Fibroblast of lung (primary cell): ENCODE measurements around the gene CYP4F22. TPM values are rescaled to one million over a fixed set of nuclear protein-coding genes. Genes with fewer than 3 reads are reported as not detected.

ENCODE experiments used
- DNase-seq, 2 donors: peaks; one replicate each; pipeline versions ENCODE4 v3.0.0 to v3.0.0-alpha.2; 2010; ENCODE audit warnings: low read depth in 2 of 2
- H2AFZ ChIP-seq: 2 replicates; pipeline ENCODE4 v1.5.1; 2012; ENCODE audit warnings: low read length, control low read depth, inconsistent platforms
- H3K27ac ChIP-seq: 2 replicates; pipeline ENCODE4 v1.5.1; 2011; ENCODE audit warnings: low read length, control low read depth; ENCODE audit not compliant: insufficient read depth
- H3K27me3 ChIP-seq: 2 replicates; pipeline ENCODE4 v1.5.1; 2011; ENCODE audit warnings: mild to moderate bottlenecking, low read length; ENCODE audit not compliant: control insufficient read depth, insufficient read depth
- H3K36me3 ChIP-seq: 2 replicates; pipeline ENCODE4 v1.5.1; 2011; ENCODE audit warnings: low read length; ENCODE audit not compliant: control insufficient read depth, insufficient read depth
- H3K4me1 ChIP-seq: 2 replicates; pipeline ENCODE4 v1.5.1; 2011; ENCODE audit warnings: low read length; ENCODE audit not compliant: control insufficient read depth, insufficient read depth; ENCODE audit errors: extremely low read depth
- H3K4me2 ChIP-seq: 2 replicates; pipeline ENCODE4 v1.5.1; 2011; ENCODE audit warnings: low read length, control low read depth; ENCODE audit not compliant: insufficient read depth; ENCODE audit errors: extremely low read depth
- H3K4me3 ChIP-seq, 4 experiments: fragments of 200-600 bp in 1 of 4; sonication (generic) in 1 of 4; replicated peaks in 1 of 4; 2 replicates each; pipeline ENCODE4 v1.5.1; 2011 to 2016; ENCODE audit warnings: low read length in 4 of 4, low read depth in 3 of 4, mild to moderate bottlenecking in 3 of 4, control low read depth in 2 of 4, inconsistent platforms in 1 of 4, mixed read lengths in 1 of 4; ENCODE audit not compliant: insufficient read depth in 1 of 4; ENCODE audit errors: control extremely low read depth in 1 of 4
- H3K79me2 ChIP-seq: 2 replicates; pipeline ENCODE4 v1.5.1; 2012; ENCODE audit warnings: mild to moderate bottlenecking, low read length, inconsistent platforms; ENCODE audit not compliant: control insufficient read depth, insufficient read depth
- H3K9ac ChIP-seq: 2 replicates; pipeline ENCODE4 v1.5.1; 2011; ENCODE audit warnings: mild to moderate bottlenecking, low read length, control low read depth; ENCODE audit not compliant: insufficient read depth
- H3K9me3 ChIP-seq: 2 replicates; pipeline ENCODE4 v1.5.1; 2012; ENCODE audit warnings: low read depth, low read length; ENCODE audit not compliant: control insufficient read depth, insufficient read depth
- H4K20me1 ChIP-seq: 2 replicates; pipeline ENCODE4 v1.5.1; 2011; ENCODE audit warnings: low read length; ENCODE audit not compliant: control insufficient read depth, insufficient read depth; ENCODE audit errors: extremely low read depth
- EZH2 ChIP-seq: IDR thresholded peaks from 2 replicates; pipeline ENCODE4 v1.5.1; 2012; ENCODE audit warnings: low read length, control low read depth, mild to moderate bottlenecking; ENCODE audit errors: missing control alignments
- polyA plus RNA-seq, 2 donors: library from polyadenylated mRNA; depleted of rRNA in 1 of 2; stranded (reverse) in 1 of 2; unstranded in 1 of 2; fragments of >200 nt; gene quantifications; 2 replicates each; pipeline ENCODE4 v1.2.1, GENCODE V29; 2011 to 2012; ENCODE audit warnings: missing spikeins in 1 of 2
- total RNA-seq: library from RNA; depleted of rRNA; stranded (reverse); fragments of >200 nt; gene quantifications from 2 replicates; pipeline ENCODE4 v1.2.1, GENCODE V29; 2014
- TF ChIP-seq, protein P1 (sequence below), 2 donors: IDR thresholded peaks in 1 of 2; conservative IDR thresholded peaks in 1 of 2; 1 replicate in 1 of 2; 2 replicates in 1 of 2; pipeline ENCODE4 v1.5.1; 2011 to 2012; ENCODE audit warnings: low read length in 2 of 2, control low read depth in 1 of 2, inconsistent platforms in 1 of 2, low read depth in 1 of 2, mild to moderate bottlenecking in 1 of 2

Gene CYP4F22
- total and polyA plus RNA-seq, 2 donors (not counting 1 experiment from before 2014, with no cell fraction given), result not detected

DNA sequence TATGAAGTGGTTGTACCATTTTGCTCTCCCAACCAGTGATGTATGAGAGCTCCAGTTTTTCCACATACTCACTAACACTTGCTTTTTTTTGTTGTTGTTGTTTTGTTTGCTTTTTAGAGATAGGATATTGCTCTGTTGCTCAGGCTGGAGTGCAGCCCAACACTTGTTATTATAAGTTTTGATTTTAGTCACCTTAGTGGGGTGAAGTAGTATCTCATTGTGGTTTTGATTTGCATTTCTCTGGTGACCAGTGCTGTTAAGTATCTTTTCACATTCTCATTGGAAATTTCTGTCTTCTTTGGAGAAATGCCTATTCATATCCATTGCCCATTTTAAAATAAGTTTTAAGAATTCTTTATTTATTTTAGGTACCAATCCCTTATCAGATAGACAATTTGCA lies 31.3 kb downstream of the CYP4F22 start:
- Histone ChIP-seq H3K36me3 (no peaks in the 10 kb centered on the region), H3K79me2 (no peaks in the 10 kb centered on the region), H3K4me3 (no peak overlapping the region), H3K27ac (no peak overlapping the region), H4K20me1 (no peaks in the 10 kb centered on the region), H2AFZ (no peak overlapping the region), H3K4me2 (no peak overlapping the region), H3K9ac (no peak overlapping the region), H3K4me1 (no peaks in the 10 kb centered on the region), H3K9me3 (no peaks in the 10 kb centered on the region), H3K27me3 (no peaks in the 10 kb centered on the region)
- DNase-seq, result no peak
- TF ChIP-seq EZH2, result no peak
- TF ChIP-seq, protein P1, sequence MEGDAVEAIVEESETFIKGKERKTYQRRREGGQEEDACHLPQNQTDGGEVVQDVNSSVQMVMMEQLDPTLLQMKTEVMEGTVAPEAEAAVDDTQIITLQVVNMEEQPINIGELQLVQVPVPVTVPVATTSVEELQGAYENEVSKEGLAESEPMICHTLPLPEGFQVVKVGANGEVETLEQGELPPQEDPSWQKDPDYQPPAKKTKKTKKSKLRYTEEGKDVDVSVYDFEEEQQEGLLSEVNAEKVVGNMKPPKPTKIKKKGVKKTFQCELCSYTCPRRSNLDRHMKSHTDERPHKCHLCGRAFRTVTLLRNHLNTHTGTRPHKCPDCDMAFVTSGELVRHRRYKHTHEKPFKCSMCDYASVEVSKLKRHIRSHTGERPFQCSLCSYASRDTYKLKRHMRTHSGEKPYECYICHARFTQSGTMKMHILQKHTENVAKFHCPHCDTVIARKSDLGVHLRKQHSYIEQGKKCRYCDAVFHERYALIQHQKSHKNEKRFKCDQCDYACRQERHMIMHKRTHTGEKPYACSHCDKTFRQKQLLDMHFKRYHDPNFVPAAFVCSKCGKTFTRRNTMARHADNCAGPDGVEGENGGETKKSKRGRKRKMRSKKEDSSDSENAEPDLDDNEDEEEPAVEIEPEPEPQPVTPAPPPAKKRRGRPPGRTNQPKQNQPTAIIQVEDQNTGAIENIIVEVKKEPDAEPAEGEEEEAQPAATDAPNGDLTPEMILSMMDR (conservative IDR thresholded peaks at IDR 0.05 in 1 of 2, IDR thresholded peaks at IDR 0.05 in 1 of 2; ENCODE audit: low read depth in 1 of 2, low read length in 2 of 2), result no peak

DNA sequence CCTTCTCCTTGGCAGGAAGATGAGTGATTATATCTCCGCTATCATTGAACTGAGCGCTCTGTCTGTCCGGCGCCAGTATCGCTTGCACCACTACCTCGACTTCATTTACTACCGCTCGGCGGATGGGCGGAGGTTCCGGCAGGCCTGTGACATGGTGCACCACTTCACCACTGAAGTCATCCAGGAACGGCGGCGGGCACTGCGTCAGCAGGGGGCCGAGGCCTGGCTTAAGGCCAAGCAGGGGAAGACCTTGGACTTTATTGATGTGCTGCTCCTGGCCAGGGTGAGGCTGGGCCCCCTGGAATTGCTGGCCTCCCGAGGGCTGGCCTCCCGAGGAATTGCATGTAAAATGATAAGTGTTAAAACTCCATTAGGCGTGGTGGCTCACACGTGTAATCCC lies 32.1 kb downstream of the CYP4F22 start:
- Histone ChIP-seq H2AFZ (no peak overlapping the region), H3K27me3 (no peaks in the 10 kb centered on the region), H3K36me3 (no peaks in the 10 kb centered on the region), H3K9ac (no peak overlapping the region), H3K9me3 (no peaks in the 10 kb centered on the region), H3K4me1 (no peaks in the 10 kb centered on the region), H3K4me2 (no peak overlapping the region), H3K79me2 (no peaks in the 10 kb centered on the region), H3K4me3 (no peak overlapping the region), H4K20me1 (no peaks in the 10 kb centered on the region), H3K27ac (no peak overlapping the region)
- DNase-seq, result no peak
- TF ChIP-seq, protein P1 (conservative IDR thresholded peaks at IDR 0.05 in 1 of 2, IDR thresholded peaks at IDR 0.05 in 1 of 2; ENCODE audit: low read depth in 1 of 2, low read length in 2 of 2), result no peak
- no peak for TF ChIP-seq EZH2

DNA sequence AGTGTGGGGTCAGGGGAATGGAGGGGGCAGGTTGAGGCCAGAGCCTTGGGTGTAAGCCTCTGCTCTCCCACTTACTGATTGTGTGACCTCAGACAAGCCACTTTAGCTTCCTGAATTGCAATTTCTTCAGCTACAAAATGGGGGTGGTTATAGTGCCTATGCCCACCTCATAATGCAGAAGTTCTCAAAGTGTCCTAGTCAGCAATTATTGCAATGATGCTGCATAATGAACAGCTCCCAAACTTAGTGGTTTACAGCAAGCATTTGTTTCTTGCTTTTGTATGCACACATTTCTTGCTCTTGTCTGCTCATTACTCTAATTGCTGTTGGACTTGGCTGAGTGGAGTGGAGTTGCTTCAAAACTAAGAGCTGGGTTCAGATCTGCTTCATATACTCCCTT lies 36.0 kb downstream of the CYP4F22 start:
- Histone ChIP-seq H3K36me3 (no peaks in the 10 kb centered on the region), H3K27me3 (no peaks in the 10 kb centered on the region), H3K4me2 (no peak overlapping the region), H3K4me1 (no peaks in the 10 kb centered on the region), H3K27ac (no peak overlapping the region), H4K20me1 (no peaks in the 10 kb centered on the region), H3K79me2 (no peaks in the 10 kb centered on the region), H3K9me3 (no peaks in the 10 kb centered on the region), H3K9ac (no peak overlapping the region), H2AFZ (no peak overlapping the region), H3K4me3 (no peak overlapping the region)
- DNase-seq, result no peak
- TF ChIP-seq, protein P1 (conservative IDR thresholded peaks at IDR 0.05 in 1 of 2, IDR thresholded peaks at IDR 0.05 in 1 of 2; ENCODE audit: low read depth in 1 of 2, low read length in 2 of 2), result no peak
- no peak for TF ChIP-seq EZH2
